ENCODE data around the gene INPP5A.

GRCh38 chr10:132610071-132610701 lies 72.6 kb downstream of the INPP5A start:
- TF ChIP-seq CTCF (IDR thresholded peaks at IDR 0.05; ENCODE audit: low read depth, low read length, poor library complexity, severe bottlenecking), result no peak
- TF ChIP-seq EZH2phosphoT487 (IDR thresholded peaks at IDR 0.05; ENCODE audit: borderline replicate concordance, low read length), result no peak

All from DOHH2 (cell line).